ENCODE results near the gene CEMIP2. TPM values are rescaled to one million over a fixed set of nuclear protein-coding genes. Genes with fewer than 3 reads are reported as not detected.

CEMIP2 gene
- total RNA-seq, 1 donor from 2014 or later = 139 TPM

GRCh38 chr9:71668717-71669116 is 99.6 kb downstream of the CEMIP2 start:
- FAIRE-seq = no peak

GRCh38 chr9:71665247-71665646 is 103.1 kb downstream of the CEMIP2 start:
- Histone ChIP-seq H3K4me3 (ENCODE audit: insufficient read depth, low read depth, low read length) (no peak overlapping the region), H3K4me1 (ENCODE audit: insufficient read depth, low read length) (peaks cover 6% of the 10 kb centered on the region), H3K79me2 (ENCODE audit: insufficient read depth, low read length) (no peaks in the 10 kb centered on the region), H4K20me1 (ENCODE audit: insufficient read depth, low read length) (no peaks in the 10 kb centered on the region), H2AFZ (ENCODE audit: low read depth, low read length) (no peak overlapping the region), H3K9me3 (ENCODE audit: insufficient read depth, low read depth, low read length) (no peaks in the 10 kb centered on the region), H3K4me2 (ENCODE audit: low read length) (no peak overlapping the region), H3K9ac (ENCODE audit: low read length) (no peak overlapping the region), H3K27me3 (ENCODE audit: insufficient read depth, low read length) (no peaks in the 10 kb centered on the region), H3K27ac (ENCODE audit: low read depth, low read length) (no peak overlapping the region), H3K36me3 (ENCODE audit: insufficient read depth, low read length) (no peaks in the 10 kb centered on the region)
- peak overlapping the region; percentile 48 for H3K27ac Mint-ChIP-seq (ENCODE audit: unreplicated experiment)
- TF ChIP-seq EZH2 (IDR thresholded peaks at IDR 0.05; ENCODE audit: insufficient read depth, low read length) (no peak), CTCF (IDR thresholded peaks at IDR 0.05; ENCODE audit: insufficient read depth, low read depth, low read length) (no peak)
- peaks cover 20% of the 10 kb centered on the region for H3K4me1 Mint-ChIP-seq (ENCODE audit: low read depth, unreplicated experiment)
- DNase-seq (ENCODE audit: low read depth) (no peak), FAIRE-seq (no peak)
- peaks cover 5% of the 10 kb centered on the region for H3K36me3 Mint-ChIP-seq (ENCODE audit: low read depth, unreplicated experiment)
- H3K4me3 Mint-ChIP-seq (ENCODE audit: unreplicated experiment) = no peak overlapping the region
- no peaks in the 10 kb centered on the region for H3K27me3 Mint-ChIP-seq (ENCODE audit: low read depth, unreplicated experiment)
- H3K9me3 Mint-ChIP-seq (ENCODE audit: unreplicated experiment) = peaks cover 3% of the 10 kb centered on the region

More at GRCh38 chr9:71668717-71669116, 99.6 kb downstream of the CEMIP2 start:
- H3K27ac ChIP-seq (ENCODE audit: low read depth, low read length) = no peak overlapping the region
- Mint-ChIP-seq H3K36me3 (ENCODE audit: low read depth, unreplicated experiment) (peaks cover 5% of the 10 kb centered on the region), H3K27me3 (ENCODE audit: low read depth, unreplicated experiment) (no peaks in the 10 kb centered on the region), H3K27ac (ENCODE audit: unreplicated experiment) (no peak overlapping the region), H3K4me3 (ENCODE audit: unreplicated experiment) (no peak overlapping the region), H3K9me3 (ENCODE audit: unreplicated experiment) (peaks cover 3% of the 10 kb centered on the region), H3K4me1 (ENCODE audit: low read depth, unreplicated experiment) (peaks cover 12% of the 10 kb centered on the region)
- H3K36me3 ChIP-seq (ENCODE audit: insufficient read depth, low read length) = no peaks in the 10 kb centered on the region
- H3K27me3 ChIP-seq (ENCODE audit: insufficient read depth, low read length) = no peaks in the 10 kb centered on the region
- no peak overlapping the region for H3K4me2 ChIP-seq (ENCODE audit: low read length)
- no peaks in the 10 kb centered on the region for H3K9me3 ChIP-seq (ENCODE audit: insufficient read depth, low read depth, low read length)
- no peak for DNase-seq (ENCODE audit: low read depth)
- peaks cover 6% of the 10 kb centered on the region for H3K4me1 ChIP-seq (ENCODE audit: insufficient read depth, low read length)
- no peak overlapping the region for H3K9ac ChIP-seq (ENCODE audit: low read length)
- TF ChIP-seq CTCF (IDR thresholded peaks at IDR 0.05; ENCODE audit: insufficient read depth, low read depth, low read length) (no peak), EZH2 (IDR thresholded peaks at IDR 0.05; ENCODE audit: insufficient read depth, low read length) (no peak)
- no peak overlapping the region for H2AFZ ChIP-seq (ENCODE audit: low read depth, low read length)
- H4K20me1 ChIP-seq (ENCODE audit: insufficient read depth, low read length) = no peaks in the 10 kb centered on the region
- no peaks in the 10 kb centered on the region for H3K79me2 ChIP-seq (ENCODE audit: insufficient read depth, low read length)
- H3K4me3 ChIP-seq (ENCODE audit: insufficient read depth, low read depth, low read length) = no peak overlapping the region

- no peak overlapping the region for H3K9ac ChIP-seq (ENCODE audit: low read length)
- H3K4me3 Mint-ChIP-seq (ENCODE audit: unreplicated experiment) = no peak overlapping the region
- peaks cover 3% of the 10 kb centered on the region for H3K9me3 Mint-ChIP-seq (ENCODE audit: unreplicated experiment)
- H3K27me3 ChIP-seq (ENCODE audit: insufficient read depth, low read length) = no peaks in the 10 kb centered on the region
- H3K9me3 ChIP-seq (ENCODE audit: insufficient read depth, low read depth, low read length) = no peaks in the 10 kb centered on the region
- H3K27ac Mint-ChIP-seq (ENCODE audit: unreplicated experiment) = peak overlapping the region; percentile 67
- H4K20me1 ChIP-seq (ENCODE audit: insufficient read depth, low read length) = no peaks in the 10 kb centered on the region
- no peaks in the 10 kb centered on the region for H3K27me3 Mint-ChIP-seq (ENCODE audit: low read depth, unreplicated experiment)
- FAIRE-seq (no peak), DNase-seq (ENCODE audit: low read depth) (no peak)
- no peaks in the 10 kb centered on the region for H3K79me2 ChIP-seq (ENCODE audit: insufficient read depth, low read length)
- no peak overlapping the region for H3K4me3 ChIP-seq (ENCODE audit: insufficient read depth, low read depth, low read length)
- H3K4me2 ChIP-seq (ENCODE audit: low read length) = peak overlapping the region; percentile 57
- peaks cover 6% of the 10 kb centered on the region for H3K4me1 ChIP-seq (ENCODE audit: insufficient read depth, low read length)
- H3K4me1 Mint-ChIP-seq (ENCODE audit: low read depth, unreplicated experiment) = peaks cover 20% of the 10 kb centered on the region
- peaks cover 5% of the 10 kb centered on the region for H3K36me3 Mint-ChIP-seq (ENCODE audit: low read depth, unreplicated experiment)
- TF ChIP-seq CTCF (IDR thresholded peaks at IDR 0.05; ENCODE audit: insufficient read depth, low read depth, low read length) (no peak), EZH2 (IDR thresholded peaks at IDR 0.05; ENCODE audit: insufficient read depth, low read length) (no peak)
- H3K36me3 ChIP-seq (ENCODE audit: insufficient read depth, low read length) = no peaks in the 10 kb centered on the region
- H2AFZ ChIP-seq (ENCODE audit: low read depth, low read length) = no peak overlapping the region
- H3K27ac ChIP-seq (ENCODE audit: low read depth, low read length) = no peak overlapping the region
These were observed 103.7 kb downstream of the CEMIP2 start for GRCh38 chr9:71664566-71664965.

All from astrocyte (in vitro differentiated cells and primary cell).